Endothelial cell (in vitro differentiated cells): ENCODE data around the gene GALNT7. TPM values are rescaled to one million over a fixed set of nuclear protein-coding genes. Genes with fewer than 3 reads are reported as not detected.

Experiments
- DNase-seq: peaks from one replicate; pipeline ENCODE4 v3.0.0; 2021; ENCODE audit warnings: low spot score
- H3K27ac Mint-ChIP-seq: one replicate; pipeline ENCODE4 v1.8.0; 2021; ENCODE audit warnings: mixed read lengths, inconsistent platforms; ENCODE audit not compliant: unreplicated experiment
- H3K27me3 Mint-ChIP-seq: one replicate; pipeline ENCODE4 v1.8.0; 2021; ENCODE audit warnings: mild to moderate bottlenecking, moderate library complexity, mixed read lengths, inconsistent platforms; ENCODE audit not compliant: unreplicated experiment
- H3K36me3 Mint-ChIP-seq: one replicate; pipeline ENCODE4 v1.8.0; 2021; ENCODE audit warnings: mild to moderate bottlenecking, low read depth, mixed read lengths, inconsistent platforms; ENCODE audit not compliant: unreplicated experiment
- H3K4me1 Mint-ChIP-seq: one replicate; pipeline ENCODE4 v1.8.0; 2021; ENCODE audit warnings: mild to moderate bottlenecking, mixed read lengths, inconsistent platforms; ENCODE audit not compliant: unreplicated experiment
- H3K4me3 Mint-ChIP-seq: one replicate; pipeline ENCODE4 v1.8.0; 2021; ENCODE audit warnings: mild to moderate bottlenecking, mixed read lengths, inconsistent platforms; ENCODE audit not compliant: unreplicated experiment
- H3K9me3 Mint-ChIP-seq: one replicate; pipeline ENCODE4 v1.8.0; 2021; ENCODE audit warnings: mixed read lengths, inconsistent platforms; ENCODE audit not compliant: unreplicated experiment
- total RNA-seq: library from RNA; stranded (reverse); fragmentation: NEBNext Ultra II Directional; extraction: Animal tissue kit (Norgen Biotek cat#: 25700); gene quantifications from one replicate; pipeline ENCODE4 v1.2.1, GENCODE V29; 2021; ENCODE audit not compliant: unreplicated experiment
- TF ChIP-seq, protein P1 (sequence below): fragments of 200-600 bp; sonication (generic); IDR thresholded peaks from one replicate; pipeline ENCODE4 v1.5.0; 2021; ENCODE audit warnings: antibody characterized with exemption; ENCODE audit not compliant: unreplicated experiment

GALNT7 gene
- total RNA-seq, 1 donor from 2014 or later, result 80.9 TPM

DNA sequence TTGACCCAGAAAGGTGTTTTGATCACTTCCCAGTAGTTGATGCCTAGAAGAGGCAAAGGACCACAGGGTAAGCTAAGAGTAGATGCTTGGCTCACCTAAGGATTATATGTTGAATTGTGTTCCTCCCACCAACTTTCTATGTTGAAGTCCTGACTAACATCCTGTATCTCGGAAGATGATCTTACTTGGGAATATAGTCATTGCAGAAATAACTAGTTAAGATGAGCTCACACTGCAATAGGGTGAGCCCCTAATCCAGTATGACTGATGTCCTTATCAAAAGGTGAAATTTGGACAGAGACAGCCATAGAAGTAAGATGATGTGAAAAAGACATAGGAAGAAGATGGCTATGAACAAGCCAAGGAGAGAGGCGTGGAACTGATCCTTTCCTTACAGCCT, 168.9 kb downstream of the GALNT7 start:
- Mint-ChIP-seq H3K36me3 (peaks cover 15% of the 10 kb centered on the region), H3K4me3 (no peak overlapping the region)

DNA sequence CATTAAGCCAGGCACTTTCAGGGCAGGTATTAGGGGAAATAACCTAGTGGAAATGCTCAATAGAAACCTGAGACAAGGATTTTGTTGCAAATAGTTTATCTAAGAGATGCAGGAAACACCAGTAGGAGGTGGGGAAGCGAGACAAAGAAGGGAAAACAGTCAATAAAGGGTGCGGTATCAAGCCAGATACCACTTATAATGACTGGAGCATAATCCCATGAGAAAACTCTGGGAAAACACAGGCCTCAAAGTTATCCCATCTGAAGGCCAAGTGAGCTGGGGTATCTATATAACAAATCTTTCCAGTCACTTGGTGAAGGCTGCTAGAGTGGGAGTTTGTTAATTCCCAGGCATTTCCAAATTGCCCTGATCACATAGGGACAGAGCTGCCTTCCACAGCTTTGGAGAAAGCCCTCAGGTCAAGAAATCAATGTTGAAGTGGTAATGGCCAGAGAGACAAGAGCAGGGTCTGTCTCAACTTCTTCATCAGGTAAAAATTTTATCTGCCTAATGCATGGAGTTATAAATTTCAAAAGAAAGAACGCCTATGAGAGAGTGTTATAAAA, 175.3 kb downstream of the GALNT7 start:
- Mint-ChIP-seq H3K27ac (peak overlapping the region; percentile 90), H3K27me3 (peaks cover 2% of the 10 kb centered on the region), H3K4me1 (peaks cover 32% of the 10 kb centered on the region), H3K4me3 (peak overlapping the region; percentile 66), H3K36me3 (no peaks in the 10 kb centered on the region), H3K9me3 (no peaks in the 10 kb centered on the region)
- no peak for DNase-seq
- TF ChIP-seq, protein P1, sequence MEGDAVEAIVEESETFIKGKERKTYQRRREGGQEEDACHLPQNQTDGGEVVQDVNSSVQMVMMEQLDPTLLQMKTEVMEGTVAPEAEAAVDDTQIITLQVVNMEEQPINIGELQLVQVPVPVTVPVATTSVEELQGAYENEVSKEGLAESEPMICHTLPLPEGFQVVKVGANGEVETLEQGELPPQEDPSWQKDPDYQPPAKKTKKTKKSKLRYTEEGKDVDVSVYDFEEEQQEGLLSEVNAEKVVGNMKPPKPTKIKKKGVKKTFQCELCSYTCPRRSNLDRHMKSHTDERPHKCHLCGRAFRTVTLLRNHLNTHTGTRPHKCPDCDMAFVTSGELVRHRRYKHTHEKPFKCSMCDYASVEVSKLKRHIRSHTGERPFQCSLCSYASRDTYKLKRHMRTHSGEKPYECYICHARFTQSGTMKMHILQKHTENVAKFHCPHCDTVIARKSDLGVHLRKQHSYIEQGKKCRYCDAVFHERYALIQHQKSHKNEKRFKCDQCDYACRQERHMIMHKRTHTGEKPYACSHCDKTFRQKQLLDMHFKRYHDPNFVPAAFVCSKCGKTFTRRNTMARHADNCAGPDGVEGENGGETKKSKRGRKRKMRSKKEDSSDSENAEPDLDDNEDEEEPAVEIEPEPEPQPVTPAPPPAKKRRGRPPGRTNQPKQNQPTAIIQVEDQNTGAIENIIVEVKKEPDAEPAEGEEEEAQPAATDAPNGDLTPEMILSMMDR, result no peak

More for the DNA sequence above, 168.9 kb downstream of the GALNT7 start:
- TF ChIP-seq, protein P1, result no peak
- Mint-ChIP-seq H3K27ac (no peak overlapping the region), H3K9me3 (no peaks in the 10 kb centered on the region), H3K4me1 (peaks cover 45% of the 10 kb centered on the region), H3K27me3 (peaks cover 18% of the 10 kb centered on the region)
- DNase-seq, result no peak

DNA sequence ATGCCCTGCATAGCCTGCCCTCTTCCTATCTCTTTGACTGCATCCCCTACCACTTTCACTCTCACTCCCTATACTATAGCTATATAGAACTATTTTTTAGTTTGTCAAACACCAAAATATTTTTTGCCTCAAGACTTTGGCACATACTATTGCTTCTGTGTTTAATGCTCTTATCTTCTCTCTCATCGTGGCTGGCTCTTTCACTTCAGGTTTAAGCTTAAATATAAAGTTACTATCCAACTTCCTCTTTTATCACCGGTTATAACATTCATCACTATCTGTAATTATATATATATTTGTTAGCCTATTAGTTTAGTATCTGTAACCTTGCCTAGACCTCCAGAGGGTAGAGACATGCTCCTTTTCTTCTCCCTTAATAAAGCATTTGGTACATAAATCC, 177.0 kb downstream of the GALNT7 start:
- no peak for DNase-seq
- no peaks in the 10 kb centered on the region for H3K9me3 Mint-ChIP-seq
- peaks cover 2% of the 10 kb centered on the region for H3K27me3 Mint-ChIP-seq
- no peaks in the 10 kb centered on the region for H3K36me3 Mint-ChIP-seq
- TF ChIP-seq, protein P1, result no peak
- peak overlapping the region; percentile 81 for H3K4me3 Mint-ChIP-seq
- peaks cover 26% of the 10 kb centered on the region for H3K4me1 Mint-ChIP-seq
- H3K27ac Mint-ChIP-seq, result no peak overlapping the region

DNA sequence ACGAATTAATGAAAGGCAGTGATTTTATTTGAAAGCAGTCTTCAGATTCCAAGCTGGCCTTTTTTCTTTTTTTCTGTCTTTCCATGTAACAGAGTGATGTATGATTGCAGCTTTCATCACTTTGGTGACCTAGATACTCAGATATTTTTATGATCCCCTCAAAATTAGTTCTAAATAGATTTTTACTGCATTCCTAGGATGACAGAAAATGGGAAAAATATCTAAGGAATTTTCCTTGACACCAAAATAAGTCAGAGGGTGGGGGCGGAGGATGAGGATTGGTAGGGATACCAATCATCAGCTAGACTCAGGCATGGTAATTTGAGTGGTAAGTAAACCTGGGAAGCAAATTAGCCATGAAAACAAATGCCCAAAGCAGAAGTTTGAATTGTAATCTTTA, 177.5 kb downstream of the GALNT7 start:
- H3K9me3 Mint-ChIP-seq, result no peaks in the 10 kb centered on the region
- no peak overlapping the region for H3K27ac Mint-ChIP-seq
- no peaks in the 10 kb centered on the region for H3K36me3 Mint-ChIP-seq
- peak overlapping the region; percentile 54 for H3K4me3 Mint-ChIP-seq
- DNase-seq, result no peak
- H3K27me3 Mint-ChIP-seq, result peaks cover 2% of the 10 kb centered on the region
- peaks cover 22% of the 10 kb centered on the region for H3K4me1 Mint-ChIP-seq
- TF ChIP-seq, protein P1, result no peak

DNA sequence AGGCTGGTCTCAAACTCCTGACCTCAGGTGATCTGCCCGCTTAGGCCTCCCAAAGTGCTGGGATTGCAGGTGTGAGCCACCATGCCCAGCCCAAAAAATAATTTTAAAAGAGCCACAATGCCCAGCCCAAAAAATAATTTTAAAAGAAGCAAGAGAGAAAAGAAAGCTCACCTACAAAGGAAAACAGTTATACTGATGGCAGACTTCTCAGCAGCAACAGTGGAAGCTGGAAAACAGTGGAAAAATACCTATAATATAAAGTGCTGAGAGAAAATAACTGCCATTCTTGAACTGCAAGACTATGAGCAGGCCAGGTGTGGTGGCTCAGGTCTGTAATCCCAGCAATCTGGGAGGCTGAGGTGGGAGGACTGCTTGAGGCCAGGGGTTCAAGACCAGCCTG, 178.9 kb downstream of the GALNT7 start:
- Mint-ChIP-seq H3K9me3 (no peaks in the 10 kb centered on the region), H3K4me3 (no peak overlapping the region), H3K27me3 (peaks cover 2% of the 10 kb centered on the region), H3K27ac (no peak overlapping the region), H3K36me3 (no peaks in the 10 kb centered on the region), H3K4me1 (peaks cover 13% of the 10 kb centered on the region)
- DNase-seq, result no peak
- TF ChIP-seq, protein P1, result no peak
